Measurements from ENCODE around the gene ZWILCH.
"Not testable (repeated sequence)": the region's sequence is repeated elsewhere in the genome, so short reads cannot be mapped to it uniquely, and the experiment has no call there.

DNA sequence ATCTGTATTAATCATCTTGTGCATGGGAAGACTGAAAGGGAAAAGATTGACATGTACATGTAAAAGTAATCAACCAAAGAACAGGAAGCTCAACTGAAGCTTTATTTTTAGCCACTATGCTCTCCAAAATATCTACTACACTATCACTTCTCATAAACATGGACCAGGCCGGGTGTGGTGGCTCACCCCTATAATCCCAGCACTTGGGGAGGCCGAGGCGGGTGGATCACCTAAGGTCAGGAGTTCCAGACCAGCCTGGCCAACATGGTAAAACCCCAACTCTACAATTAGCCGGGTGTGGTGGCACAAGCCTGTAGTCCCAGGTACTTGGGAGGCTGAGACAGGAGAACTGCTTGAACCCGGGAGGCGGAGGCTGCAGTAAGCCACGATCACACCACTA is 4.8 kb upstream of the ZWILCH start:
- not testable (repeated sequence) for TF ChIP-seq YY1 (IDR thresholded peaks at IDR 0.05; ENCODE audit: insufficient read depth, insufficient read length); SUZ12 (IDR thresholded peaks at IDR 0.05; ENCODE audit: extremely low read depth, insufficient read depth, insufficient read length)
